WI38 (cell line): Measurements from ENCODE around the gene INA.

Source experiments
- H3K4me3 ChIP-seq: 2 replicates; pipeline ENCODE4 v1.5.1; 2011; ENCODE audit warnings: low read depth, mild to moderate bottlenecking, control low read depth, low read length
- CTCF ChIP-seq: IDR thresholded peaks from 2 replicates; pipeline ENCODE4 v1.5.1; 2012; ENCODE audit warnings: low read depth, mild to moderate bottlenecking, control low read depth, low read length

Gene INA

GRCh38 chr10:103282961-103283360 lies 6.0 kb downstream of the INA start:
- H3K4me3 ChIP-seq, result no peak overlapping the region
- no peak for TF ChIP-seq CTCF

GRCh38 chr10:103284170-103284569 lies 7.2 kb downstream of the INA start:
- H3K4me3 ChIP-seq, result no peak overlapping the region
- TF ChIP-seq CTCF, result no peak

GRCh38 chr10:103287992-103288391 lies 11.1 kb downstream of the INA start:
- H3K4me3 ChIP-seq, result no peak overlapping the region
- TF ChIP-seq CTCF, result no peak

- no peak overlapping the region for H3K4me3 ChIP-seq
- TF ChIP-seq CTCF, result no peak
Observed at GRCh38 chr10:103291588-103291987, 14.7 kb downstream of the INA start.

GRCh38 chr10:103295374-103296015 lies 18.6 kb downstream of the INA start:
- no peak overlapping the region for H3K4me3 ChIP-seq

GRCh38 chr10:103307594-103307993 lies 30.7 kb downstream of the INA start:
- TF ChIP-seq CTCF, result no peak
- no peak overlapping the region for H3K4me3 ChIP-seq

More at GRCh38 chr10:103295374-103296015, 18.6 kb downstream of the INA start:
- TF ChIP-seq CTCF, result no peak

- no peak overlapping the region for H3K4me3 ChIP-seq
- no peak for TF ChIP-seq CTCF
Observed at GRCh38 chr10:103310197-103310596, 33.3 kb downstream of the INA start.
